Smooth muscle cell (in vitro differentiated cells): Measurements from ENCODE around the gene ALDH1A2. TPM values are rescaled to one million over a fixed set of nuclear protein-coding genes. Genes with fewer than 3 reads are reported as not detected.

ENCODE experiments used
- DNase-seq: peaks from one replicate; lab custom pipeline; 2025; ENCODE audit not compliant: unreplicated experiment; lab: John Stamatoyannopoulos, UW
- H2AFZ ChIP-seq: fragments of 200-600 bp; sonication (generic); 2 replicates; pipeline ENCODE4 v1.6.0; 2016; ENCODE audit warnings: antibody characterized with exemption, low read depth, mild to moderate bottlenecking
- H3F3A ChIP-seq: fragments of 200-600 bp; sonication (generic); 2 replicates; pipeline ENCODE4 v1.6.0; 2017; ENCODE audit warnings: antibody characterized with exemption, low read depth
- H3K27ac ChIP-seq: fragments of 200-600 bp; sonication (generic); 2 replicates; pipeline ENCODE4 v1.5.1; 2016; ENCODE audit warnings: low read depth, mild to moderate bottlenecking
- H3K27me3 ChIP-seq: fragments of 200-600 bp; sonication (generic); 2 replicates; pipeline ENCODE4 v1.6.1; 2016; ENCODE audit warnings: low read depth, mild to moderate bottlenecking
- H3K36me3 ChIP-seq: fragments of 200-600 bp; sonication (generic); 2 replicates; pipeline ENCODE4 v1.5.1; 2016; ENCODE audit warnings: low read depth
- H3K4me1 ChIP-seq: fragments of 200-600 bp; sonication (generic); 2 replicates; pipeline ENCODE4 v1.5.1; 2016; ENCODE audit warnings: low read depth
- H3K4me2 ChIP-seq: fragments of 200-600 bp; sonication (generic); 2 replicates; pipeline ENCODE4 v1.6.0; 2016; ENCODE audit warnings: mild to moderate bottlenecking
- H3K4me3 ChIP-seq: fragments of 200-600 bp; sonication (generic); 2 replicates; pipeline ENCODE4 v1.5.1; 2016; ENCODE audit warnings: mild to moderate bottlenecking
- H3K79me2 ChIP-seq: fragments of 200-600 bp; sonication (generic); 2 replicates; pipeline ENCODE4 v1.6.0; 2016; ENCODE audit warnings: low read depth, mild to moderate bottlenecking
- H3K9ac ChIP-seq: fragments of 200-600 bp; sonication (generic); 2 replicates; pipeline ENCODE4 v1.6.0; 2016; ENCODE audit warnings: low read depth
- H3K9me3 ChIP-seq: fragments of 200-600 bp; sonication (generic); replicated peaks from 2 replicates; pipeline ENCODE4 v1.5.1; 2016; ENCODE audit warnings: low read depth
- H4K20me1 ChIP-seq: fragments of 200-600 bp; sonication (generic); 2 replicates; pipeline ENCODE4 v1.6.0; 2016; ENCODE audit warnings: low read depth
- WGBS: methylation state at CpG from one replicate; pipeline ENCODE4 v1.1.7; 2016; ENCODE audit warnings: low lambda C conversion rate; 5-methylcytosine and 5-hydroxymethylcytosine counted together
- polyA plus RNA-seq: library from polyadenylated mRNA; unstranded; fragments of >200 nt; fragmentation: Nextera tagmentation; extraction: Ambion mirVana; gene quantifications from 2 replicates; pipeline ENCODE4 v1.2.1, GENCODE V29; 2016
- total RNA-seq: library from RNA; depleted of rRNA; stranded (reverse); fragments of >200 nt; gene quantifications from 2 replicates; pipeline ENCODE4 v1.2.3, GENCODE V29; 2014
- TF ChIP-seq, protein P1 (sequence below): fragments of 200-600 bp; sonication (generic); IDR thresholded peaks from 2 replicates; pipeline ENCODE4 v1.5.1; 2017; ENCODE audit warnings: borderline replicate concordance, mild to moderate bottlenecking, antibody characterized with exemption; ENCODE audit not compliant: insufficient read depth, poor library complexity, severe bottlenecking

The ALDH1A2 gene
- total and polyA plus RNA-seq, 2 experiments from 2014 or later = 0.49 to 2.9 TPM

DNA sequence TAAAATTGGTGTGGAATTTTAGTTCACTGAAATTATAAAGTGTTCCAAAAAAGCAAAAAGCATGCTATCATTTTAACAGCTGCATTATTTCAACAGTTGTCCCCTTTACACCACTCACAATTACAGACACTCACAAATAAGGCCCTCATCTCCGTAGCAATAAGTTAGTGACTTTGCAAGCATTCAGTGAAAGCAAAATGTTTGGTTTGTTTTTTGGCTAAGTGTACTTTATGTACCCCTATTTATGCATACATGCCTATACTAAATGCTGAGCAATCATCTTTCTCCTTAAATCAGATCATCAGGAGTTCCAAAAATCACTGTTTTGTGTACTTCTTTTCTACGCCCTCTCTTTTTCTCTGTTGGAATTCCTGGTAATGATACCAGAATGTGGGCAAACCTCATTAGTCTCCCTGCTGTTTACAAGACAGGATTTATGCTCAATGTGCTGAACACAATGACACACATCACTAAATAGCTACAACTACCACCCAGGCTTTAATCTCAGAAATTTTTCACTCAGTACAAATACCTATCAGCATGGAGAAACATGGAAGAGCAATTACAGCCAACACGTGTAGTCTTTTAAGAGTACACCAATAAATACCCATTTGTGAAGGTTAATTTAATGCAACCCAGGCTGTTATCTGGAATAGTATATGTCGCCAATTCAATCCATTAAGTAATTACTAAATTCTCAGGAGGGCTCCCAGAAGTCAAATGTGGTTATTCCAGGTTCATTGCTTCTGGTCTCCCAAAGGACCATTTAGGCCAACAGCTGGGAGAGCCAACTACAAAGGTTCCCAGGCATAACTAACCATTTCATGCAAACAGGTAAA lies 12.0 kb downstream of the ALDH1A2 start:
- Histone ChIP-seq H3K79me2 (no peaks in the 10 kb centered on the region), H3K27ac (no peak overlapping the region), H3K4me3 (no peak overlapping the region), H3K27me3 (peaks cover 25% of the 10 kb centered on the region), H3K36me3 (no peaks in the 10 kb centered on the region), H3F3A (no peaks in the 10 kb centered on the region), H3K9me3 (no peaks in the 10 kb centered on the region), H4K20me1 (no peaks in the 10 kb centered on the region), H3K4me2 (no peak overlapping the region), H3K9ac (no peak overlapping the region), H3K4me1 (peaks cover 38% of the 10 kb centered on the region), H2AFZ (no peak overlapping the region)
- TF ChIP-seq, protein P1, sequence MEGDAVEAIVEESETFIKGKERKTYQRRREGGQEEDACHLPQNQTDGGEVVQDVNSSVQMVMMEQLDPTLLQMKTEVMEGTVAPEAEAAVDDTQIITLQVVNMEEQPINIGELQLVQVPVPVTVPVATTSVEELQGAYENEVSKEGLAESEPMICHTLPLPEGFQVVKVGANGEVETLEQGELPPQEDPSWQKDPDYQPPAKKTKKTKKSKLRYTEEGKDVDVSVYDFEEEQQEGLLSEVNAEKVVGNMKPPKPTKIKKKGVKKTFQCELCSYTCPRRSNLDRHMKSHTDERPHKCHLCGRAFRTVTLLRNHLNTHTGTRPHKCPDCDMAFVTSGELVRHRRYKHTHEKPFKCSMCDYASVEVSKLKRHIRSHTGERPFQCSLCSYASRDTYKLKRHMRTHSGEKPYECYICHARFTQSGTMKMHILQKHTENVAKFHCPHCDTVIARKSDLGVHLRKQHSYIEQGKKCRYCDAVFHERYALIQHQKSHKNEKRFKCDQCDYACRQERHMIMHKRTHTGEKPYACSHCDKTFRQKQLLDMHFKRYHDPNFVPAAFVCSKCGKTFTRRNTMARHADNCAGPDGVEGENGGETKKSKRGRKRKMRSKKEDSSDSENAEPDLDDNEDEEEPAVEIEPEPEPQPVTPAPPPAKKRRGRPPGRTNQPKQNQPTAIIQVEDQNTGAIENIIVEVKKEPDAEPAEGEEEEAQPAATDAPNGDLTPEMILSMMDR = no peak
- WGBS = 80% methylated on average over 4 of the region's 4 CpGs
- DNase-seq = no peak

DNA sequence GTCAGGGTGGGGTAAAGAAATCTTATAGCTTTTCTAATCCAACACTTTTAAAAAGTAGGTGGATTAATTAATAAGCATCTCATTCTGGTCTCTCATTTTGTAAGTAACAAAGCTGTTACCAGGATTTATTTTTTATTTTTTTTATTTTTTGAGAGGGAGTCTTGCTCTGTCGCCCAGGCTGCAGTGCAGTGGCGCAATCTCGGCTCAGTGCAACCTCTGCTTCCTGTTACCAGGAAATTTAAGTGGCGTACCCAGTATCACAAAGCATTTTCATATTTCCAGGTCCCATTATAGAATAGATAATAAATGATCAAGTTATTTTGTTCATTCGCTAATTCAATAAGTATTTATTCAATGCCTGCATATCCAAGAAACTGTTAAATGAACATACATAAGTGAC lies 13.2 kb downstream of the ALDH1A2 start:
- Histone ChIP-seq H3K27ac (no peak overlapping the region), H3K36me3 (no peaks in the 10 kb centered on the region), H3K27me3 (peaks cover 25% of the 10 kb centered on the region), H3F3A (no peaks in the 10 kb centered on the region), H3K9ac (no peak overlapping the region), H3K4me1 (peaks cover 34% of the 10 kb centered on the region), H4K20me1 (no peaks in the 10 kb centered on the region), H2AFZ (no peak overlapping the region), H3K9me3 (no peaks in the 10 kb centered on the region), H3K4me2 (no peak overlapping the region), H3K4me3 (no peak overlapping the region), H3K79me2 (no peaks in the 10 kb centered on the region)
- 94% methylated on average over 5 of the region's 5 CpGs for WGBS
- DNase-seq = no peak
- TF ChIP-seq, protein P1 = no peak

DNA sequence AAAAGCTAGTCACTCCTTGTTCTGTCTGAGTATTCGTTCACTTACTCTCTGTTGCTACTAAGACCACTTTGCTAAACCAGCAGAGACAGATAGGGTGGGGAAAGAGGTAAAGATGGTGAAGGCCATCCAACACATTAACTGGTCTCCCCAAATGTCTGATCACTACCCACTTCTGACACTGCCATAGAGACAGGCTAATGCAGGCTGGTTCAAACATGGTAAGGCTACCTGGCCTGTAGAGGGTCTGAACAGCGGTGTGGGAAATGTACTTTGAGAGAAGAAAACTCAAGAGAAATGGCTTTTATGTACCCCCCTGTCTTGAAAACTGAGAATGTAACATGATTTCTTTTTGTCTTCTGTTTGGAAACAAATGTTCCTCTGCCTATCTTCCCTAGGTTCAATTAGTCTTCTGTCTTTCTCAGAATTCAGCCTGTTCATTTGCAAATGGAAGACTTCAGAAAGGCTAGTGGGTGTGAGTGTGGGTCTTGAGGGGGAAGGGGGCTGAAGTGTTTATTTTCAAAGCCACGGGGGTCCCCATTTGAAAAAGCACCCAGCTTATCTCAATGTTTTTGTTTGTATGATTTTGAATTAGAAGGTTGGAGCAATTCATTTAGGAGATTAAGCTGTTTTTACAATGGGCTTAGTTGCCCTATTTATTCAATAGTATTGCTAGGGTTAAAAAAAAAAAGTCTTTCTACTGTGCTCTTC lies 15.8 kb downstream of the ALDH1A2 start:
- Histone ChIP-seq H3K27me3 (peaks cover 5% of the 10 kb centered on the region), H3K36me3 (no peaks in the 10 kb centered on the region), H3K4me3 (no peak overlapping the region), H4K20me1 (no peaks in the 10 kb centered on the region), H3F3A (no peaks in the 10 kb centered on the region), H3K9ac (no peak overlapping the region), H3K4me2 (no peak overlapping the region), H3K79me2 (no peaks in the 10 kb centered on the region), H2AFZ (no peak overlapping the region), H3K27ac (no peak overlapping the region), H3K4me1 (peaks cover 44% of the 10 kb centered on the region), H3K9me3 (no peaks in the 10 kb centered on the region)
- TF ChIP-seq, protein P1 = no peak
- 61% methylated on average over 3 of the region's 3 CpGs for WGBS
- no peak for DNase-seq
